Neural crest cell (in vitro differentiated cells): ENCODE data around the gene AKAP11. TPM values are rescaled to one million over a fixed set of nuclear protein-coding genes. Genes with fewer than 3 reads are reported as not detected.
A peak's percentile ranks its signal among the peaks of the same experiment; 100 is the strongest.

Experiments used
- DNase-seq: peaks from one replicate; pipeline ENCODE4 v3.0.0; 2021; ENCODE audit warnings: low read depth, mixed read lengths, low spot score
- H3K27ac Mint-ChIP-seq: one replicate; pipeline ENCODE4 v1.8.0; 2021; ENCODE audit warnings: mild to moderate bottlenecking, mixed read lengths; ENCODE audit not compliant: unreplicated experiment
- H3K27me3 Mint-ChIP-seq: 2 replicates; pipeline ENCODE4 v1.8.0; 2021; ENCODE audit warnings: low read depth, mild to moderate bottlenecking, mixed read lengths
- H3K36me3 Mint-ChIP-seq: 2 replicates; pipeline ENCODE4 v1.8.0; 2021; ENCODE audit warnings: low read depth, mild to moderate bottlenecking, mixed read lengths
- H3K4me1 Mint-ChIP-seq: 2 replicates; pipeline ENCODE4 v1.8.0; 2021; ENCODE audit warnings: mixed read lengths
- H3K4me3 Mint-ChIP-seq: one replicate; pipeline ENCODE4 v1.8.0; 2021; ENCODE audit warnings: mild to moderate bottlenecking, mixed read lengths
- H3K9me3 Mint-ChIP-seq: 2 replicates; pipeline ENCODE4 v1.8.0; 2021; ENCODE audit warnings: mixed read lengths
- total RNA-seq: library from RNA; stranded (reverse); gene quantifications from 2 replicates; pipeline ENCODE4 v1.2.1, GENCODE V29; 2021
- TF ChIP-seq, protein P1 (sequence below): fragments of 200-600 bp; sonication (generic); conservative IDR thresholded peaks from 2 replicates; pipeline ENCODE4 v1.5.0; 2021; ENCODE audit warnings: antibody characterized with exemption, mild to moderate bottlenecking

Gene AKAP11
- total RNA-seq, 1 donor from 2014 or later = 27.4 TPM

DNA sequence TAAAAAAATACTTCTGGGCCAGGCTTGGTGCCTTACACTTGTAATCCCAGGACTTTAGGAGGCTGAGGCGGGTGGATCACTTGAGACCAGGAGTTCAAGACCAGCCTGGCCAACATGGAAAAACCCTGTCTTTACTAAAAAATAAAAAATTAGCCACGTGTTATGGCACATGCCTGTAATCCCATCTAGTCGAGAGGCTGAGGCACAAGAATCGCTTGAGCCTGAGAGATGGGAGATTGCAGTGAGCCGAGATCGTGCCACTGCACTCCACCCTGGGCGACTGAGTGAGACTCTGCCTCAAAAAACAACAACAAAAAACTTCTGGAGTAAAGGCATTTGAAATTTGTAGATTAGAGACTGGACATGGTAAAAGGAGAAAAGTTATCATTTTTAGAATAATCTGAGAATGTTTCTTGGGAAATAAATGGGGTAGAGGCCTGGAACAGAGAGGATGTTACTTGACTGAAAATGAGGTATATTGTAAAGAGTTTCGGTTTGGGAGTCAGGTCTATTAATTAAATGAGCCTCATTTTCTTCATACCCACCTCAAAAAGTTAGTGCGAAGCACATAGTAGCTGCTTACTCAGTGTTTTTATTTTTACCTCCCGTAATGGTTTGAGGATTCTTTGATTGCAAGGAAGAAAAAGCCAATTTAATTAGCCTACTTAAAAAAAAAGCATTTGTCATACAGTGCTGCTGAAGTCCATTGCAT is 2.6 kb downstream of the AKAP11 start:
- Mint-ChIP-seq H3K9me3 (peaks cover 13% of the 10 kb centered on the region), H3K36me3 (peaks cover 15% of the 10 kb centered on the region), H3K4me3 (peak overlapping the region; percentile 99), H3K27me3 (no peaks in the 10 kb centered on the region), H3K27ac (no peak overlapping the region), H3K4me1 (peaks cover 43% of the 10 kb centered on the region)
- no peak for DNase-seq
- TF ChIP-seq, protein P1, sequence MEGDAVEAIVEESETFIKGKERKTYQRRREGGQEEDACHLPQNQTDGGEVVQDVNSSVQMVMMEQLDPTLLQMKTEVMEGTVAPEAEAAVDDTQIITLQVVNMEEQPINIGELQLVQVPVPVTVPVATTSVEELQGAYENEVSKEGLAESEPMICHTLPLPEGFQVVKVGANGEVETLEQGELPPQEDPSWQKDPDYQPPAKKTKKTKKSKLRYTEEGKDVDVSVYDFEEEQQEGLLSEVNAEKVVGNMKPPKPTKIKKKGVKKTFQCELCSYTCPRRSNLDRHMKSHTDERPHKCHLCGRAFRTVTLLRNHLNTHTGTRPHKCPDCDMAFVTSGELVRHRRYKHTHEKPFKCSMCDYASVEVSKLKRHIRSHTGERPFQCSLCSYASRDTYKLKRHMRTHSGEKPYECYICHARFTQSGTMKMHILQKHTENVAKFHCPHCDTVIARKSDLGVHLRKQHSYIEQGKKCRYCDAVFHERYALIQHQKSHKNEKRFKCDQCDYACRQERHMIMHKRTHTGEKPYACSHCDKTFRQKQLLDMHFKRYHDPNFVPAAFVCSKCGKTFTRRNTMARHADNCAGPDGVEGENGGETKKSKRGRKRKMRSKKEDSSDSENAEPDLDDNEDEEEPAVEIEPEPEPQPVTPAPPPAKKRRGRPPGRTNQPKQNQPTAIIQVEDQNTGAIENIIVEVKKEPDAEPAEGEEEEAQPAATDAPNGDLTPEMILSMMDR = no peak

DNA sequence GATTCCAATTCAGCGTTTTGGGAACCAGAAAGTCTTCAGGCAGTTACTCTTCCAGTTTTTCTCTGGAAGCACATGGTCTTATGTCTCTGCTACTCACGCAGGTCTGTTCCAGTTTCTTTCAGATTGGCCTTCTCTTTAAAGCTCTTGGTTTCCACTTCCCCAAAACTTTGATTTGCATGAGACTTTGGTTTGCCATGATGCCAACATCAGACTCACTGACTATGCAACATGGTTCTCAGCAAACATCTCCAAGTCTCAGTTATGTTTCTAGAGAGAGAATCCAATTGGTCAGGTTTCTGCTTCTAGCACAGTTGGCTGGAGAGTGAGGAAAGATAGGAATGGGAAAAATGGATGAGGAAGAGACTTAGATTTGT is 3.1 kb downstream of the AKAP11 start:
- Mint-ChIP-seq H3K36me3 (peaks cover 15% of the 10 kb centered on the region), H3K27me3 (no peaks in the 10 kb centered on the region), H3K4me1 (peaks cover 43% of the 10 kb centered on the region), H3K9me3 (peaks cover 13% of the 10 kb centered on the region), H3K27ac (no peak overlapping the region), H3K4me3 (peak overlapping the region; percentile 13)
- TF ChIP-seq, protein P1 = no peak
- DNase-seq = no peak

DNA sequence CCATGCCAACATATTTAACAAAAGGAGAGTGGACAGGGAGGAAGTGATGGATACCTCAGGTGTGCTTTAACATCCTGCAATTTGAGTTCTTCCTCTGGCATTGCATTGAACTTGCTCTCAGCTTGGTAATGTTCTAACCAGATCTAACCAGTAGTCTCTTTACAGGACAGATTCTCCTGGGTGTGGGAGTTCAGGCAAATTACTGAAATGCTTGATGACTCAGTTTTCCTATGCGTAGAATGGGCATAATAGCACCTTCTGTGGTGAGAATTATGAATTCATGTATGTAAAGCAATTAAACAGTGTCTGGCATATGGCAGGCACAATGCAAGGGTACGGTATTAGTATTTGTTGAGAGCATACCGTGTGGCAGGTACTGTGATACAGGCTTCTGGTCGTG is 3.6 kb downstream of the AKAP11 start:
- Mint-ChIP-seq H3K27me3 (no peaks in the 10 kb centered on the region), H3K4me1 (peaks cover 43% of the 10 kb centered on the region), H3K9me3 (peaks cover 9% of the 10 kb centered on the region), H3K27ac (no peak overlapping the region), H3K36me3 (peaks cover 11% of the 10 kb centered on the region), H3K4me3 (no peak overlapping the region)
- TF ChIP-seq, protein P1 = no peak
- DNase-seq = no peak

DNA sequence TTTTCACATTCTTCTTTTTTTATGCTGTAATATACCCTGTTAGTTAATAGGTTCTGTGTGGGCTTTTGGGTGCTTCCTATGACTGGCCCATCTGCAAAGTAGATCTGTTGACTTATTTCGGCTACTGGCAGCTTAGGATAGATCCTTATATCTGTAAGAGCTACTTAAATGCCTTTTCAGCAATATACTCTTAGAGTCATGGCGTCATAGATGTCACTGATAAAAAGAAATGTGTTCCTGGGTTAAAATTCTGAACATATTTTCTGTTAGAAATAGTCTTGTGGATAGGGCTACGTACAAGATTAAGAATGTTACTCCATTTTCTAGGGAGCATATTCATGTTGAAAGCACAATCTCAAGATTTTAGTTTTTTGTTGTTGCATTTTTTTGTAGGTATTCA is 4.7 kb downstream of the AKAP11 start:
- TF ChIP-seq, protein P1 = no peak
- Mint-ChIP-seq H3K36me3 (peaks cover 2% of the 10 kb centered on the region), H3K9me3 (no peaks in the 10 kb centered on the region), H3K27ac (no peak overlapping the region), H3K27me3 (no peaks in the 10 kb centered on the region), H3K4me1 (peaks cover 33% of the 10 kb centered on the region), H3K4me3 (no peak overlapping the region)
- DNase-seq = no peak

DNA sequence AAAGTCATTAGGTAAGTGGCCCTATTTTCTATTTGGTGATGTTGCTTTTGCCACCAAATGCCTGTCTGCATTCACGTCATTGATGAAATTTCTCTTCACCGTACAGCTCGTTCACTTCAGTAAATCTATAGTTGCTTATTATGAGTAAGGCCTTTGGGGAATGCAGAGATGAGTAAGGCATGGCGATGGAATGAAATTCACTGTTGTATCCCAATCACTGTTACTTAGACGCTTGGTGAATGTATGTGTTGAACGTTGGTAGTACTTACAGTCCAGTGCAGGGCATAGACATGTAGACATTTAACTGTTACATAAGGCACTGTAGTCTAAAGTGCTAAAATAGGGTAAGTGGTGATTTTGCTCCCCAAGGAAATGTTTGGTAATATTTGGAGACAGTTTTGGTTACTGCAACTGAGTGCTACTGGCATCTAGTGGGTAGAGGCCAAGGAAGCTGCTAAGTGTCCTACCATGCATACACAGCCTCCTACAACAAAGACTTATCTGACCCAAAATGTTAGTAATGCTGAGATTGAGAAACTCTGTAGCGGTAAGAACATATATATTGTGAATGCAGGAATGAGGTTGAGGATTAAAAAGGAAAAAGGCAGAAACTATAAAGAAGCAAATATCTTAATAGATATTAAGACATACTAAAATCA is 5.8 kb downstream of the AKAP11 start:
- Mint-ChIP-seq H3K27me3 (no peaks in the 10 kb centered on the region), H3K4me1 (peaks cover 28% of the 10 kb centered on the region), H3K4me3 (no peak overlapping the region), H3K9me3 (no peaks in the 10 kb centered on the region), H3K36me3 (peaks cover 2% of the 10 kb centered on the region), H3K27ac (no peak overlapping the region)
- DNase-seq = no peak
- TF ChIP-seq, protein P1 = no peak
